ENCODE results near the gene ABITRAM. TPM values are rescaled to one million over a fixed set of nuclear protein-coding genes. Genes with fewer than 3 reads are reported as not detected.

Gene ABITRAM
- total and polyA plus RNA-seq, 2 of the 13 experiments (the other 11 are each of a cell fraction or from before 2014, with no cell fraction given): 10.2 to 21.6 TPM

DNA sequence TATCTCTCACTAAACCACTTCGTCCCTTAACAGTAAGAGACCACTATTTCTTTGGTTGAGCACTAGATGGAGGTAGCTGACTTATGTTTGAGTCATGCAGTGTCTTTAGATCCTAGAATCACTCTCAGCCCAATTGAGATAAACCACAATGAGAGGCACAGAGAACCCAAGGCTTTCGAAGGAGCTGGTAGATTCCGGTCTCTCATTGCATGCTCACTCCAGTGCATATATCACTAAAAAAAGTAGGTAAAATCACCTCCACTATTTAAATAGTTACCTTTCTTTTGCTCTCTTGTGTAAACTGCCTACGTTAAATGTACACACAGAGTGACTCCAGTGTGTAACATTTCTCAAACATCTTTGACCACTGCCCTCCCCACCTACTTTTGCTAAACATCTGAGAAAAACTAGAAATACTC lies 44.5 kb upstream of the ABITRAM start (continued):
- TF ChIP-seq, protein P1, sequence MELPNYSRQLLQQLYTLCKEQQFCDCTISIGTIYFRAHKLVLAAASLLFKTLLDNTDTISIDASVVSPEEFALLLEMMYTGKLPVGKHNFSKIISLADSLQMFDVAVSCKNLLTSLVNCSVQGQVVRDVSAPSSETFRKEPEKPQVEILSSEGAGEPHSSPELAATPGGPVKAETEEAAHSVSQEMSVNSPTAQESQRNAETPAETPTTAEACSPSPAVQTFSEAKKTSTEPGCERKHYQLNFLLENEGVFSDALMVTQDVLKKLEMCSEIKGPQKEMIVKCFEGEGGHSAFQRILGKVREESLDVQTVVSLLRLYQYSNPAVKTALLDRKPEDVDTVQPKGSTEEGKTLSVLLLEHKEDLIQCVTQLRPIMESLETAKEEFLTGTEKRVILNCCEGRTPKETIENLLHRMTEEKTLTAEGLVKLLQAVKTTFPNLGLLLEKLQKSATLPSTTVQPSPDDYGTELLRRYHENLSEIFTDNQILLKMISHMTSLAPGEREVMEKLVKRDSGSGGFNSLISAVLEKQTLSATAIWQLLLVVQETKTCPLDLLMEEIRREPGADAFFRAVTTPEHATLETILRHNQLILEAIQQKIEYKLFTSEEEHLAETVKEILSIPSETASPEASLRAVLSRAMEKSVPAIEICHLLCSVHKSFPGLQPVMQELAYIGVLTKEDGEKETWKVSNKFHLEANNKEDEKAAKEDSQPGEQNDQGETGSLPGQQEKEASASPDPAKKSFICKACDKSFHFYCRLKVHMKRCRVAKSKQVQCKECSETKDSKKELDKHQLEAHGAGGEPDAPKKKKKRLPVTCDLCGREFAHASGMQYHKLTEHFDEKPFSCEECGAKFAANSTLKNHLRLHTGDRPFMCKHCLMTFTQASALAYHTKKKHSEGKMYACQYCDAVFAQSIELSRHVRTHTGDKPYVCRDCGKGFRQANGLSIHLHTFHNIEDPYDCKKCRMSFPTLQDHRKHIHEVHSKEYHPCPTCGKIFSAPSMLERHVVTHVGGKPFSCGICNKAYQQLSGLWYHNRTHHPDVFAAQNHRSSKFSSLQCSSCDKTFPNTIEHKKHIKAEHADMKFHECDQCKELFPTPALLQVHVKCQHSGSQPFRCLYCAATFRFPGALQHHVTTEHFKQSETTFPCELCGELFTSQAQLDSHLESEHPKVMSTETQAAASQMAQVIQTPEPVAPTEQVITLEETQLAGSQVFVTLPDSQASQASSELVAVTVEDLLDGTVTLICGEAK (IDR thresholded peaks at IDR 0.05): no peak
- TF ChIP-seq, protein P1 (CRISPR knock-in tag; IDR thresholded peaks at IDR 0.05): no peak
- TF ChIP-seq HMG20A (CRISPR knock-in tag; IDR thresholded peaks at IDR 0.05; ENCODE audit: borderline replicate concordance) (peak; percentile 80; the same call in 1 of the 2 replicates), ZNF879 (CRISPR knock-in tag; IDR thresholded peaks at IDR 0.05) (no peak), KLF16 (CRISPR knock-in tag; IDR thresholded peaks at IDR 0.05) (no peak), RORA (CRISPR knock-in tag; IDR thresholded peaks at IDR 0.05) (no peak), ZKSCAN1 (IDR thresholded peaks at IDR 0.05; ENCODE audit: low read length) (no peak), RXRA (CRISPR knock-in tag; IDR thresholded peaks at IDR 0.05) (no peak), GPBP1L1 (CRISPR knock-in tag; IDR thresholded peaks at IDR 0.05) (no peak), TSC22D2 (CRISPR knock-in tag; IDR thresholded peaks at IDR 0.05; ENCODE audit: borderline replicate concordance) (no peak), FOXA1 (IDR thresholded peaks at IDR 0.05) (peak; percentile 32; the same call in 1 of the 2 replicates), FOXA1 (CRISPR knock-in tag; IDR thresholded peaks at IDR 0.05) (peak; percentile 82), EEA1 (CRISPR knock-in tag; IDR thresholded peaks at IDR 0.05; ENCODE audit: borderline replicate concordance) (no peak), ZFP37 (CRISPR knock-in tag; IDR thresholded peaks at IDR 0.05; ENCODE audit: borderline replicate concordance) (no peak), GATA4 (IDR thresholded peaks at IDR 0.05; ENCODE audit: borderline replicate concordance, low read depth) (no peak), SAFB2 (CRISPR knock-in tag; IDR thresholded peaks at IDR 0.05; ENCODE audit: borderline replicate concordance, low read depth) (no peak)
- TF ChIP-seq, protein P2, sequence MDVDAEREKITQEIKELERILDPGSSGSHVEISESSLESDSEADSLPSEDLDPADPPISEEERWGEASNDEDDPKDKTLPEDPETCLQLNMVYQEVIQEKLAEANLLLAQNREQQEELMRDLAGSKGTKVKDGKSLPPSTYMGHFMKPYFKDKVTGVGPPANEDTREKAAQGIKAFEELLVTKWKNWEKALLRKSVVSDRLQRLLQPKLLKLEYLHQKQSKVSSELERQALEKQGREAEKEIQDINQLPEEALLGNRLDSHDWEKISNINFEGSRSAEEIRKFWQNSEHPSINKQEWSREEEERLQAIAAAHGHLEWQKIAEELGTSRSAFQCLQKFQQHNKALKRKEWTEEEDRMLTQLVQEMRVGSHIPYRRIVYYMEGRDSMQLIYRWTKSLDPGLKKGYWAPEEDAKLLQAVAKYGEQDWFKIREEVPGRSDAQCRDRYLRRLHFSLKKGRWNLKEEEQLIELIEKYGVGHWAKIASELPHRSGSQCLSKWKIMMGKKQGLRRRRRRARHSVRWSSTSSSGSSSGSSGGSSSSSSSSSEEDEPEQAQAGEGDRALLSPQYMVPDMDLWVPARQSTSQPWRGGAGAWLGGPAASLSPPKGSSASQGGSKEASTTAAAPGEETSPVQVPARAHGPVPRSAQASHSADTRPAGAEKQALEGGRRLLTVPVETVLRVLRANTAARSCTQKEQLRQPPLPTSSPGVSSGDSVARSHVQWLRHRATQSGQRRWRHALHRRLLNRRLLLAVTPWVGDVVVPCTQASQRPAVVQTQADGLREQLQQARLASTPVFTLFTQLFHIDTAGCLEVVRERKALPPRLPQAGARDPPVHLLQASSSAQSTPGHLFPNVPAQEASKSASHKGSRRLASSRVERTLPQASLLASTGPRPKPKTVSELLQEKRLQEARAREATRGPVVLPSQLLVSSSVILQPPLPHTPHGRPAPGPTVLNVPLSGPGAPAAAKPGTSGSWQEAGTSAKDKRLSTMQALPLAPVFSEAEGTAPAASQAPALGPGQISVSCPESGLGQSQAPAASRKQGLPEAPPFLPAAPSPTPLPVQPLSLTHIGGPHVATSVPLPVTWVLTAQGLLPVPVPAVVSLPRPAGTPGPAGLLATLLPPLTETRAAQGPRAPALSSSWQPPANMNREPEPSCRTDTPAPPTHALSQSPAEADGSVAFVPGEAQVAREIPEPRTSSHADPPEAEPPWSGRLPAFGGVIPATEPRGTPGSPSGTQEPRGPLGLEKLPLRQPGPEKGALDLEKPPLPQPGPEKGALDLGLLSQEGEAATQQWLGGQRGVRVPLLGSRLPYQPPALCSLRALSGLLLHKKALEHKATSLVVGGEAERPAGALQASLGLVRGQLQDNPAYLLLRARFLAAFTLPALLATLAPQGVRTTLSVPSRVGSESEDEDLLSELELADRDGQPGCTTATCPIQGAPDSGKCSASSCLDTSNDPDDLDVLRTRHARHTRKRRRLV (CRISPR knock-in tag; IDR thresholded peaks at IDR 0.05): no peak
